Neural crest cell (in vitro differentiated cells): ENCODE measurements around the gene LCMT1. TPM values are rescaled to one million over a fixed set of nuclear protein-coding genes. Genes with fewer than 3 reads are reported as not detected.
"Not testable (repeated sequence)": the region's sequence is repeated elsewhere in the genome, so short reads cannot be mapped to it uniquely, and the experiment has no call there.

ENCODE experiments used
- DNase-seq: peaks from one replicate; pipeline ENCODE4 v3.0.0; 2021; ENCODE audit warnings: low read depth, mixed read lengths, low spot score
- H3K27ac Mint-ChIP-seq: one replicate; pipeline ENCODE4 v1.8.0; 2021; ENCODE audit warnings: mild to moderate bottlenecking, mixed read lengths; ENCODE audit not compliant: unreplicated experiment
- H3K27me3 Mint-ChIP-seq: 2 replicates; pipeline ENCODE4 v1.8.0; 2021; ENCODE audit warnings: low read depth, mild to moderate bottlenecking, mixed read lengths
- H3K36me3 Mint-ChIP-seq: 2 replicates; pipeline ENCODE4 v1.8.0; 2021; ENCODE audit warnings: low read depth, mild to moderate bottlenecking, mixed read lengths
- H3K4me1 Mint-ChIP-seq: 2 replicates; pipeline ENCODE4 v1.8.0; 2021; ENCODE audit warnings: mixed read lengths
- H3K4me3 Mint-ChIP-seq: one replicate; pipeline ENCODE4 v1.8.0; 2021; ENCODE audit warnings: mild to moderate bottlenecking, mixed read lengths
- H3K9me3 Mint-ChIP-seq: 2 replicates; pipeline ENCODE4 v1.8.0; 2021; ENCODE audit warnings: mixed read lengths
- long read RNA-seq: library from polyadenylated mRNA; unstranded; transcript quantifications from one replicate; pipeline ENCODE4 v2.0.0, GENCODE V29; 2020
- total RNA-seq: library from RNA; stranded (reverse); gene quantifications from 2 replicates; pipeline ENCODE4 v1.2.1, GENCODE V29; 2021
- TF ChIP-seq, protein P1 (sequence below): fragments of 200-600 bp; sonication (generic); conservative IDR thresholded peaks from 2 replicates; pipeline ENCODE4 v1.5.0; 2021; ENCODE audit warnings: antibody characterized with exemption, mild to moderate bottlenecking

The LCMT1 gene
- total RNA-seq = 49.9 and 52.2 TPM in 2 replicates
- long read RNA-seq, transcript LCMT1-203 (11 exons, 1,368 nt) = major isoform, 106 of 139 reads
- long read RNA-seq, transcript LCMT1-201 (12 exons, 1,529 nt) = minor isoform, 6 of 139 reads
- long read RNA-seq, partial matches to known transcripts = 3 of 139 reads
- long read RNA-seq, other reads (novel, unspliced or antisense) = 22 of 139 reads

DNA sequence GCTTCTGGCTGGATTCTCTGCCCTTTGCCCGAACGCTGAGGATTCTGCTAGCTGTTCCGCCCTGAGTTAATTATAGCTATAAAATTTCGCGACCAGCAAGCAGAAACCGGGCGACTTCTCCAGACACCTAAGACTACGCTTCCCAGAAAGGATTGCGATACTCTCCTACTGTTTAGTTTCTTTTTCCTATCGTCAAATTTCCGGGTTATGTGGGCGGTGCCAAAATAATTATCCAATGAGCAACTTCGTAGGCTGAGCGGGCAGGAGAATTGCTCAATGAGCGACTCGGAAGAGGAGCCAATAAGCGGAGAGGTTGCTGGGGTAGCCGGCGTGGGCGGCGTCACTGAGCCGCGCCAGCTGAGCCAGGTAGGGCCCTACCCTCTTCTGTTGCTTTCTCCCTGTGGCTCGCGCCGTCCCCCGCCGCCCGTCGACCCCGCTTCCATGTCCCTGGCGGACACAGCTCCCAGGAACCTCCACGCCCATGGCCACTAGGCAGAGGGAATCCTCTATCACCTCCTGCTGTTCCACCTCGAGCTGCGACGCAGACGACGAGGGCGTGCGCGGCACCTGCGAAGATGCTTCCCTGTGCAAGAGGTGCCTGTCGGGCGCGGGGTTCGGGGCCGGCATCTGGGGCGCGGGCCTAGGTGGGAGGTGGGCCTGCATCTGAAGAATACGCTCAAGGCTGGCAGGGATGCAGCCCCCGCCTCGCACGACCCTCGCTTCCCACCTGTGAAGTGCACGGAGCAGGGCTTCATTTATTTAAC is at the start of gene LCMT1:
LCMT1 (plus strand) TSS at position 340 of the 764 bp plus-strand sequence; CDS start at position 482, 142 bp downstream.
- H3K36me3 Mint-ChIP-seq = no peaks in the 10 kb centered on the region
- peak within 1 kb of the TSS; percentile 72 for H3K27ac Mint-ChIP-seq

DNA sequence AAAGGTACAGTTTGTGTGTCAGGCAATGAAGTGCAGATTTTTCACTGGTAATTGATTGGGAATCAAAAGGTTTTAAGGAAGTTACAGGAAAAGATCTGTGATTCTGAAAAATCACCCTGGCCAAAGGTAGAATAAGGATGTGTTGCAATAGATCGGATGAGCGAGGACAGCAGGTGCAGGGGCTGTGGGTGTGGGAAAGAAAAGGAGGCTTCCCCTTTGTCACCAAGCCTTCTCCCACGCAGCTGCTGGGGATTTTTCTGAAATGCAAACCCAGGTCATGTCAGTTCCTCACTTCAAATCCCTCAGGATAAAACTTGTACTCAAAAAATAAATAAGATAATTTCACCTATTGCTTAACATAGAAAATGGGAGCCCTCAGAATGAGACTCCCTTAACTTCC is 48.4 kb upstream of the LCMT1 start:
- Mint-ChIP-seq H3K4me1 (peaks cover 12% of the 10 kb centered on the region), H3K9me3 (no peaks in the 10 kb centered on the region), H3K36me3 (no peaks in the 10 kb centered on the region), H3K27me3 (no peaks in the 10 kb centered on the region), H3K4me3 (no peak overlapping the region), H3K27ac (no peak overlapping the region)
- TF ChIP-seq, protein P1, sequence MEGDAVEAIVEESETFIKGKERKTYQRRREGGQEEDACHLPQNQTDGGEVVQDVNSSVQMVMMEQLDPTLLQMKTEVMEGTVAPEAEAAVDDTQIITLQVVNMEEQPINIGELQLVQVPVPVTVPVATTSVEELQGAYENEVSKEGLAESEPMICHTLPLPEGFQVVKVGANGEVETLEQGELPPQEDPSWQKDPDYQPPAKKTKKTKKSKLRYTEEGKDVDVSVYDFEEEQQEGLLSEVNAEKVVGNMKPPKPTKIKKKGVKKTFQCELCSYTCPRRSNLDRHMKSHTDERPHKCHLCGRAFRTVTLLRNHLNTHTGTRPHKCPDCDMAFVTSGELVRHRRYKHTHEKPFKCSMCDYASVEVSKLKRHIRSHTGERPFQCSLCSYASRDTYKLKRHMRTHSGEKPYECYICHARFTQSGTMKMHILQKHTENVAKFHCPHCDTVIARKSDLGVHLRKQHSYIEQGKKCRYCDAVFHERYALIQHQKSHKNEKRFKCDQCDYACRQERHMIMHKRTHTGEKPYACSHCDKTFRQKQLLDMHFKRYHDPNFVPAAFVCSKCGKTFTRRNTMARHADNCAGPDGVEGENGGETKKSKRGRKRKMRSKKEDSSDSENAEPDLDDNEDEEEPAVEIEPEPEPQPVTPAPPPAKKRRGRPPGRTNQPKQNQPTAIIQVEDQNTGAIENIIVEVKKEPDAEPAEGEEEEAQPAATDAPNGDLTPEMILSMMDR = no peak
- no peak for DNase-seq

More for the DNA sequence above, at the start of gene LCMT1:
- DNase-seq = peak; percentile 79
- Mint-ChIP-seq H3K4me3 (peak within 1 kb of the TSS; percentile 90), H3K9me3 (no peaks in the 10 kb centered on the region), H3K27me3 (peaks cover 4% of the 10 kb centered on the region), H3K4me1 (peaks cover 37% of the 10 kb centered on the region)
- TF ChIP-seq, protein P1 = no peak

DNA sequence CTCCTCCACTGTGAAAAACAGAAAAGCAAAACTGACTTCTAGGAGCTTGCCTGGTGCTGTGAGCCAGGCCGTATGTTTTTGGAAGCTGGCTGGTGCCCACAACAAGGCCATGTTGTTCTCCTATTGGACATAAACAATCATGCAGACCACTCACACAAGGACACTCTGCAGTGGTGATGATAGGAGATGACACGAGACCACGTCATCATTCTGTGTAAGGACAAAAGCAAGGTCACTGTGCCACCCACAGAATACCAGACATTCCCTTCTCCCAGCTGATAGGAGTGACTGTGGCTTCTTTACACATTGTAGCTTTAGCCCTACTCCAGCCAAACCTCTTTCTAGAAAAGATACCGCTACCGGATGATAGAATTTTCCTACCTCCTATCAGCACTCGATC is 47.7 kb upstream of the LCMT1 start:
- Mint-ChIP-seq H3K4me3 (peak overlapping the region; percentile 32), H3K27ac (no peak overlapping the region), H3K27me3 (no peaks in the 10 kb centered on the region), H3K4me1 (peaks cover 12% of the 10 kb centered on the region), H3K9me3 (no peaks in the 10 kb centered on the region), H3K36me3 (no peaks in the 10 kb centered on the region)
- no peak for DNase-seq
- TF ChIP-seq, protein P1 = no peak

DNA sequence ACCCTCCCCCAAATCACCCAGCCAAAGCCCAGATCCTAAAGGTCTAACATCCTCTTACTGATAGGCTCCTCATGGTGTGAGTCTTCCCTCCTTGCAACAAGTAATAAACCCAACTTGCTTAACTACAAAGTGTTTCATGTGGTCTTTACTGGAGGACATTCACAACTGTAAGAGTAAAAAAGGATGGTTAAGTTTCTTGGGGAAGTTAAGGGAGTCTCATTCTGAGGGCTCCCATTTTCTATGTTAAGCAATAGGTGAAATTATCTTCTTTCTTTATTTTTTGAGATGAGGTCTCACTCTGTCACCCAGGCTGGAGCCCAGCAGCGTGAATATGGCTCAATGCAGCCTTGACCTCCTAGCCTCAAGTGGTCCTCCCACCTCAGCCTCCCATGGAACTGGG is 47.3 kb upstream of the LCMT1 start:
- peaks cover 12% of the 10 kb centered on the region for H3K4me1 Mint-ChIP-seq
- H3K36me3 Mint-ChIP-seq, H3K27ac Mint-ChIP-seq, H3K9me3 Mint-ChIP-seq, DNase-seq, H3K27me3 Mint-ChIP-seq: not testable (repeated sequence)
- H3K4me3 Mint-ChIP-seq = peak overlapping the region; percentile 32

DNA sequence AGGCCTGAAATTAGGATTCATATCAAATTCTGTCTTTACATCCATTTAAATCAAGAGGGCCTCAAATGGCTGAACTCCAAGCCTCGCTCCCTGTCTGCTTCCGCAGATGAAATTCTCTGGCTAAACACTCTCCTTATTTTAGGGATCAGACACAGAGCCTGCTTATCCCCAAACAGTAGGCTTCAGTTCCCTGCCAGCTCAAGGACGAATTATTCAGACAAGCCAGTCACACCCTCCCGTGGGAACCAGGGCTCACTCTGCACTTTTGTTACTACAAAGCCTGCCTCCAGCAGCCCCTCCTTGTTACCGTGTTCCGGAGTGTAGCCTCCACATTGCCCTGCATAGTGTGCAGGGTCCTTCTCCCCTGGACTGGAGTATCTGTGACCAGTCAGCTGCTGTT is 46.6 kb upstream of the LCMT1 start:
- no peak for DNase-seq
- H3K27me3 Mint-ChIP-seq = no peaks in the 10 kb centered on the region
- H3K4me1 Mint-ChIP-seq = peaks cover 12% of the 10 kb centered on the region
- TF ChIP-seq, protein P1 = no peak
- no peaks in the 10 kb centered on the region for H3K9me3 Mint-ChIP-seq
- no peak overlapping the region for H3K27ac Mint-ChIP-seq
- peak overlapping the region; percentile 15 for H3K4me3 Mint-ChIP-seq
- H3K36me3 Mint-ChIP-seq = no peaks in the 10 kb centered on the region

DNA sequence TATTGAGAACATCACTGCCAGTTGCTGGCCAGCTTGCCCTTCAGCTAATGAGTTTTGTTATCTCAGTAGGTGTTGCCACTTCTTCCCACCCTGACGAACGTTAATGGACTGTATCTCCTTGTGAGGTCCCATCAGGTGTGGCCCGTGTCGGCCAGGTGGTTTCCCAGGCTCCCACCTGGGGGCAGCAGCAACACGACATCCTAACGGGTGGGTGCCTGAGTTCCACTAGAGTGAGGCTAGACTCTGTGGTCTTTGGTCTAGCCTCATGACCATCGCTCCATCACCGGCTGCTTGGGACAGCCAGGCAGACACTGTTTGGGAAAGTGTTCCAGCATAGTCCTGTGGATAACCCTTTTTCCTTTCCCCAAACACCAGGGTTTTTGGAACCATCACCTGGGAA is 45.6 kb upstream of the LCMT1 start:
- H3K27me3 Mint-ChIP-seq = no peaks in the 10 kb centered on the region
- H3K36me3 Mint-ChIP-seq = no peaks in the 10 kb centered on the region
- H3K4me1 Mint-ChIP-seq = peaks cover 12% of the 10 kb centered on the region
- no peak for DNase-seq
- no peaks in the 10 kb centered on the region for H3K9me3 Mint-ChIP-seq
- no peak overlapping the region for H3K27ac Mint-ChIP-seq
- H3K4me3 Mint-ChIP-seq = peak overlapping the region; percentile 79
- TF ChIP-seq, protein P1 = no peak
